ENCODE results near the gene ZMYND8.

DNA sequence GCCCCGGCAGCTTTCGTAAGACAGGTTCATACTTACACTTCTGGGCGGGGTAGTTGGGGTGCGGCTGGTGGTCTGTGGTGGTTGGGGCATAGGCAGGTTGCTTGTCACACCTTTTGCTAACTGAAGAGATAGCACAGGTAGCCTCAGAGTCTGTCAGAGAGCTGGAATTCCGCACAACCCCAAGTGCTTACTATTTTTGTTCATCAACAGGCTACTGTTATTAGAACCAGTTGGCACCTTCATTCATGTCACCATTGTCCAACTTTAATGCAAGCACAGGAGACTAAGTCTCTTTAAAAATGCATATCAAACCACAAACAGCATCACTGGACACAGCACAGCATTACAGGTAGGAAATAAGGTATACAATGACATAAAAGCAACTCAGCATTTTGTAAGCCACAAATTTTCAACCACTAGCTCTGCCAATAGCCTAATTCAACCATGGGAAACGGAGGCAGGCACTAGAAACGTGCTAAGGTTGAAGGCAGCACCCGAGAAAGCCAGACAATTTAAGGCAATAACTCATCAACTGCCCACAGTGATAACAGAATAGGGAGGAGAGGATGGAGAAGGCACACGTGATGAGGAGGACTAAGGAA, 143.8 kb downstream of the ZMYND8 start:
- TF ChIP-seq POLR2AphosphoS5 (IDR thresholded peaks at IDR 0.05) (no peak), POLR2A (IDR thresholded peaks at IDR 0.05) (no peak)
- TF ChIP-seq, protein P1, sequence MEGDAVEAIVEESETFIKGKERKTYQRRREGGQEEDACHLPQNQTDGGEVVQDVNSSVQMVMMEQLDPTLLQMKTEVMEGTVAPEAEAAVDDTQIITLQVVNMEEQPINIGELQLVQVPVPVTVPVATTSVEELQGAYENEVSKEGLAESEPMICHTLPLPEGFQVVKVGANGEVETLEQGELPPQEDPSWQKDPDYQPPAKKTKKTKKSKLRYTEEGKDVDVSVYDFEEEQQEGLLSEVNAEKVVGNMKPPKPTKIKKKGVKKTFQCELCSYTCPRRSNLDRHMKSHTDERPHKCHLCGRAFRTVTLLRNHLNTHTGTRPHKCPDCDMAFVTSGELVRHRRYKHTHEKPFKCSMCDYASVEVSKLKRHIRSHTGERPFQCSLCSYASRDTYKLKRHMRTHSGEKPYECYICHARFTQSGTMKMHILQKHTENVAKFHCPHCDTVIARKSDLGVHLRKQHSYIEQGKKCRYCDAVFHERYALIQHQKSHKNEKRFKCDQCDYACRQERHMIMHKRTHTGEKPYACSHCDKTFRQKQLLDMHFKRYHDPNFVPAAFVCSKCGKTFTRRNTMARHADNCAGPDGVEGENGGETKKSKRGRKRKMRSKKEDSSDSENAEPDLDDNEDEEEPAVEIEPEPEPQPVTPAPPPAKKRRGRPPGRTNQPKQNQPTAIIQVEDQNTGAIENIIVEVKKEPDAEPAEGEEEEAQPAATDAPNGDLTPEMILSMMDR (IDR thresholded peaks at IDR 0.05) = no peak
